Calu3 (cell line): Measurements from ENCODE around the gene SOX21. TPM values are rescaled to one million over a fixed set of nuclear protein-coding genes. Genes with fewer than 3 reads are reported as not detected.

Experiments
- BruUV-seq: library from RNA; stranded (reverse); fragments of 400-500 nt; replicated peaks from 2 replicates; lab custom pipeline; 2021; lab: Mats Ljungman, UMichigan
- CTCF ChIA-PET: fragments of 300-600 bp; sonication (Branson Sonifier 250); formaldehyde crosslinking; loops from one replicate; lab custom pipeline; 2022; ENCODE audit warnings: antibody characterized with exemption; lab: Charles Lee
- DNase-seq: peaks from one replicate; pipeline ENCODE4 v3.0.0; 2022
- H3K27ac Mint-ChIP-seq: one replicate; pipeline ENCODE4 v1.8.0; 2022; ENCODE audit warnings: mixed read lengths; ENCODE audit not compliant: unreplicated experiment
- H3K27me3 Mint-ChIP-seq: one replicate; pipeline ENCODE4 v1.8.0; 2022; ENCODE audit warnings: mixed read lengths; ENCODE audit not compliant: unreplicated experiment
- H3K36me3 Mint-ChIP-seq: one replicate; pipeline ENCODE4 v1.8.0; 2022; ENCODE audit warnings: mild to moderate bottlenecking, moderate library complexity, mixed read lengths; ENCODE audit not compliant: insufficient read depth, unreplicated experiment
- H3K4me1 Mint-ChIP-seq: one replicate; pipeline ENCODE4 v1.8.0; 2022; ENCODE audit warnings: mild to moderate bottlenecking, low read depth, mixed read lengths; ENCODE audit not compliant: unreplicated experiment
- H3K4me3 Mint-ChIP-seq: one replicate; pipeline ENCODE4 v1.8.0; 2022; ENCODE audit warnings: mild to moderate bottlenecking, low read depth, moderate library complexity, mixed read lengths; ENCODE audit not compliant: unreplicated experiment
- H3K9me3 Mint-ChIP-seq: one replicate; pipeline ENCODE4 v1.8.0; 2022; ENCODE audit warnings: low read depth, mixed read lengths; ENCODE audit not compliant: unreplicated experiment
- CTCF ChIP-seq: fragments of 200-600 bp; IDR thresholded peaks from one replicate; pipeline ENCODE4 v1.8.0; 2022; ENCODE audit warnings: antibody characterized with exemption; ENCODE audit not compliant: unreplicated experiment
- intact Hi-C: fragments of 100-400 bp; cut with micrococcal nuclease; formaldehyde crosslinking; loops from one replicate; pipeline ENCODE4 v1.10.0; 2022; ENCODE audit not compliant: unreplicated experiment
- total RNA-seq: library from RNA; stranded (reverse); gene quantifications from 2 replicates; pipeline ENCODE4 v1.2.3, GENCODE V29; 2022

The SOX21 gene
- total RNA-seq, 1 experiment from 2014 or later: not detected

GRCh38 chr13:94661406-94661805 lies 50.9 kb downstream of the SOX21 start:
- BruUV-seq: no TSS peak
- intact Hi-C loops: no loop called here
- Mint-ChIP-seq H3K36me3 (no peaks in the 10 kb centered on the region), H3K27me3 (no peaks in the 10 kb centered on the region), H3K27ac (no peak overlapping the region), H3K4me1 (no peaks in the 10 kb centered on the region), H3K9me3 (no peaks in the 10 kb centered on the region), H3K4me3 (no peak overlapping the region)
- DNase-seq: no peak
- CTCF ChIA-PET: no interaction called here
- no peak for TF ChIP-seq CTCF

GRCh38 chr13:94660695-94661326 lies 51.5 kb downstream of the SOX21 start:
- intact Hi-C loops: no loop called here
- no peak for DNase-seq
- no peaks in the 10 kb centered on the region for H3K36me3 Mint-ChIP-seq
- no peak overlapping the region for H3K4me3 Mint-ChIP-seq
- TF ChIP-seq CTCF: no peak
- no peaks in the 10 kb centered on the region for H3K9me3 Mint-ChIP-seq
- no peaks in the 10 kb centered on the region for H3K4me1 Mint-ChIP-seq
- no peaks in the 10 kb centered on the region for H3K27me3 Mint-ChIP-seq
- BruUV-seq: no TSS peak
- CTCF ChIA-PET: no interaction called here
- no peak overlapping the region for H3K27ac Mint-ChIP-seq

Other genes with a start within 250 kb of the SOX21 start
- not detected in 2 replicates for gene DCT, start 232.9 kb downstream of the SOX21 start, total RNA-seq
- gene TGDS, start 116.4 kb downstream of the SOX21 start, total RNA-seq: 4.1 and 5.0 TPM in 2 replicates
- 3.1 and 3.4 TPM in 2 replicates for gene GPR180, start 110.7 kb downstream of the SOX21 start, total RNA-seq